Liver (tissue), 9 donors: ENCODE data around the gene DUSP7. TPM values are rescaled to one million over a fixed set of nuclear protein-coding genes. Genes with fewer than 3 reads are reported as not detected.

ENCODE experiments used
- DNase-seq: peaks from one replicate; pipeline ENCODE4 v3.0.0-alpha.2; 2017; ENCODE audit warnings: low spot score
- H3K27ac ChIP-seq, 2 donors: one replicate each; pipeline ENCODE4 v1.7.0; 2013; ENCODE audit warnings: inconsistent platforms in 2 of 2, low read length in 2 of 2, control low read depth in 1 of 2, low read depth in 1 of 2, mild to moderate bottlenecking in 1 of 2
- H3K27me3 ChIP-seq, 4 donors: one replicate each; pipeline versions ENCODE4 v1.6.1 to v1.7.0; 2013; ENCODE audit warnings: low read length in 3 of 4, inconsistent platforms in 1 of 4, mild to moderate bottlenecking in 1 of 4, moderate library complexity in 1 of 4; ENCODE audit not compliant: control insufficient read depth in 4 of 4, insufficient read depth in 4 of 4
- H3K36me3 ChIP-seq, 4 donors: one replicate each; pipeline versions ENCODE4 v1.6.1 to v1.7.0; 2013; ENCODE audit warnings: low read length in 3 of 4, mild to moderate bottlenecking in 3 of 4, low read depth in 1 of 4, moderate library complexity in 1 of 4; ENCODE audit not compliant: control insufficient read depth in 4 of 4, insufficient read depth in 3 of 4
- H3K4me1 ChIP-seq, 4 donors: one replicate each; pipeline versions ENCODE4 v1.6.1 to v1.7.0; 2013; ENCODE audit warnings: low read length in 3 of 4, mild to moderate bottlenecking in 3 of 4, moderate library complexity in 1 of 4; ENCODE audit not compliant: control insufficient read depth in 4 of 4, insufficient read depth in 4 of 4
- H3K4me3 ChIP-seq, 3 donors: one replicate each; pipeline versions ENCODE4 v1.6.1 to v1.7.0; 2013; ENCODE audit warnings: low read length in 3 of 3, control low read depth in 1 of 3, low read depth in 1 of 3, mild to moderate bottlenecking in 1 of 3
- H3K9ac ChIP-seq, 2 donors: one replicate each; pipeline ENCODE4 v1.7.0; 2013; ENCODE audit warnings: low read length in 2 of 2, mild to moderate bottlenecking in 2 of 2, moderate library complexity in 2 of 2, control low read depth in 1 of 2, low read depth in 1 of 2
- H3K9me3 ChIP-seq, 4 donors: one replicate each; pipeline versions ENCODE4 v1.6.1 to v1.7.0; 2013; ENCODE audit warnings: low read length in 3 of 4; ENCODE audit not compliant: control insufficient read depth in 4 of 4
- EGR1 ChIP-seq, 2 donors: IDR thresholded peaks; 2 replicates each; pipeline ENCODE4 v1.6.1; 2016 to 2018; ENCODE audit warnings: antibody characterized with exemption in 2 of 2, low read depth in 2 of 2
- FOXA1 ChIP-seq: IDR thresholded peaks from 2 replicates; pipeline ENCODE4 v1.6.1; 2016; ENCODE audit warnings: antibody characterized with exemption
- FOXA2 ChIP-seq: IDR thresholded peaks from 2 replicates; pipeline ENCODE4 v1.6.1; 2016; ENCODE audit warnings: antibody characterized with exemption
- GABPA ChIP-seq, 2 donors: IDR thresholded peaks in 1 of 2; conservative IDR thresholded peaks in 1 of 2; 2 replicates each; pipeline ENCODE4 v1.6.1; 2016; ENCODE audit warnings: antibody characterized with exemption in 2 of 2, mild to moderate bottlenecking in 1 of 2, moderate library complexity in 1 of 2
- HNF4A ChIP-seq, 2 donors: conservative IDR thresholded peaks; 2 replicates each; pipeline ENCODE4 v1.6.1; 2016; ENCODE audit warnings: antibody characterized with exemption in 2 of 2, mild to moderate bottlenecking in 2 of 2
- HNF4G ChIP-seq: IDR thresholded peaks from 2 replicates; pipeline ENCODE4 v1.6.1; 2016; ENCODE audit warnings: antibody characterized with exemption
- JUND ChIP-seq, 2 donors: IDR thresholded peaks; 2 replicates each; pipeline ENCODE4 v1.6.1; 2016; ENCODE audit warnings: antibody characterized with exemption in 2 of 2
- NR2F2 ChIP-seq: IDR thresholded peaks from 2 replicates; pipeline ENCODE4 v1.6.1; 2016; ENCODE audit warnings: antibody characterized with exemption
- RAD21 ChIP-seq, 2 donors: IDR thresholded peaks; 2 replicates each; pipeline ENCODE4 v1.6.1; 2016; ENCODE audit warnings: antibody characterized with exemption in 2 of 2, mild to moderate bottlenecking in 2 of 2
- RXRA ChIP-seq, 2 donors: IDR thresholded peaks; 2 replicates each; pipeline ENCODE4 v1.6.1; 2017 to 2018; ENCODE audit warnings: antibody characterized with exemption in 2 of 2, mild to moderate bottlenecking in 1 of 2
- SP1 ChIP-seq: IDR thresholded peaks from 2 replicates; pipeline ENCODE4 v1.6.1; 2018; ENCODE audit warnings: antibody characterized with exemption, mild to moderate bottlenecking
- YY1 ChIP-seq: IDR thresholded peaks from 2 replicates; pipeline ENCODE4 v1.6.1; 2016; ENCODE audit warnings: antibody characterized with exemption, mild to moderate bottlenecking
- WGBS: extraction: QIAGEN DNeasy Blood & Tissue Kit; methylation state at CpG from one replicate; pipeline ENCODE4 v1.1.7; 2013; 5-methylcytosine and 5-hydroxymethylcytosine counted together
- polyA plus RNA-seq, 2 donors: library from polyadenylated mRNA; stranded (reverse) in 1 of 2; unstranded in 1 of 2; fragments of 200-250 nt in 1 of 2; fragments of >200 nt in 1 of 2; fragmentation: Nextera tagmentation in 1 of 2; extraction: Ambion mirVana in 1 of 2; gene quantifications; one replicate each; pipeline versions ENCODE4 v1.2.1 to v1.2.3, GENCODE V29; 2013 to 2015
- total RNA-seq, 2 donors: library from RNA; depleted of rRNA; stranded (reverse); fragments of >200 nt; gene quantifications; one replicate each; pipeline ENCODE4 v1.2.3, GENCODE V29; 2014
- TF ChIP-seq, protein P1 (sequence below): IDR thresholded peaks from 2 replicates; pipeline ENCODE4 v1.6.1; 2016; ENCODE audit warnings: antibody characterized with exemption
- TF ChIP-seq, protein P2 (sequence below): IDR thresholded peaks from 2 replicates; pipeline ENCODE4 v1.6.1; 2016; ENCODE audit warnings: antibody characterized with exemption
- donor health status: healthy.
- donor health status: healthy.
- donor health status: healthy.
- donor health status: healthy.
- donor health status: healthy.

DUSP7 gene
- total and polyA plus RNA-seq, 4 donors, result 1.5 to 5.0 (median 3.7) TPM

DNA sequence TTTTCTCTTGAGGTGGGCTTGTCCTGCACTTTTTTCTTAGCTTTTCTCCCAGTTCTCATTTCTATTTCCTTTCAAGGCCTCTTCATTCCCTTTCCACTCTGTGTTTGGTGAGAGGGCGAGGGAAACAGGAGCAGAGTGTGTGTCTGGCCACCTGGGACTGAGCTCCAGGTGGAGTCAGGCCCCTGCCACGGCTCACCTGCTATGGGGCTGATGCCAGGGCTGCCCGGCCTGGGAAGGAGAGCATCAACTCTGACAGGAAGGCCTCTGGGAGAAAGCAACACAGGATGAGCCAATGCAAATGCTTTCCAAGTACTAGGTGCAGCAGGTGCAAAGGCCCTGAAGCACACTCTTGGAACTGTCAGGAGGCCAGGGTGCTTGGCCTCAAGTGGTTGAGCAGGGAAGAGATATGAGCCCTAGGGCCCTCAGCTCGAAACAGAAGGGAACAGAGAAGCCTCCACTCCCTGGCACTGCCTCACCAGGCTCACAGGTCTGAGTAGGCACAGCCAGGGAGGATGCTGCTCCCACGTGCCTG lies 27.3 kb upstream of the DUSP7 start:
- no peak for TF ChIP-seq RXRA (IDR thresholded peaks at IDR 0.05)
- TF ChIP-seq NR2F2, result no peak
- no peak for TF ChIP-seq YY1
- TF ChIP-seq JUND (IDR thresholded peaks at IDR 0.05), result no peak
- TF ChIP-seq HNF4A (conservative IDR thresholded peaks at IDR 0.05), result no peak
- TF ChIP-seq, protein P1, sequence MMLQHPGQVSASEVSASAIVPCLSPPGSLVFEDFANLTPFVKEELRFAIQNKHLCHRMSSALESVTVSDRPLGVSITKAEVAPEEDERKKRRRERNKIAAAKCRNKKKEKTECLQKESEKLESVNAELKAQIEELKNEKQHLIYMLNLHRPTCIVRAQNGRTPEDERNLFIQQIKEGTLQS, result no peak
- TF ChIP-seq GABPA (IDR thresholded peaks at IDR 0.05 in 1 of 2, conservative IDR thresholded peaks at IDR 0.05 in 1 of 2), result no peak
- no peak for TF ChIP-seq RAD21 (IDR thresholded peaks at IDR 0.05)
- no peak for TF ChIP-seq FOXA1
- no peak for TF ChIP-seq EGR1 (IDR thresholded peaks at IDR 0.05; ENCODE audit: low read depth in 2 of 2)
- TF ChIP-seq, protein P2, sequence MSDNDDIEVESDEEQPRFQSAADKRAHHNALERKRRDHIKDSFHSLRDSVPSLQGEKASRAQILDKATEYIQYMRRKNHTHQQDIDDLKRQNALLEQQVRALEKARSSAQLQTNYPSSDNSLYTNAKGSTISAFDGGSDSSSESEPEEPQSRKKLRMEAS, result no peak
- TF ChIP-seq HNF4G, result no peak
- TF ChIP-seq SP1, result no peak
- TF ChIP-seq FOXA2, result no peak

DNA sequence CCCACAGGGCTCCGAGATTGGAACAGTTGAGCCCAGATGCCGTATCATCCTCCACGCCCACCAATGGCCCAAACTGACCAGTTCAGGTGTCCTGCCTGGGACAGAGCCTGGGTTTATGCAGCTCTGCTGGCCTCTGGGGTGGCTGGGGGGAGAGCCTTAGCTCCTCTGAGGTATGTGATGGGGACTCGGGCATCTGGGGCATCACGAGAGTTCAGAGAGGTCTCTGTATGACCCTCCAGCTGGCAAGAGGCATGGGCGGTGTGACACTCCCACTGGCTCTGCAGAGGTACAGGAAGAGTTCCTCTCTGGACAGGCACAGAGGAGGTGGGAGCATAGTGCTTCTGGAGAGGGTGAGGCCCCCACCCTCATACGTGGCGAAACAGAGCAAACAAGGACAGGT lies 26.6 kb upstream of the DUSP7 start:
- Histone ChIP-seq H3K27ac (no peak overlapping the region), H3K9me3 (no peaks in the 10 kb centered on the region), H3K36me3 (no peaks in the 10 kb centered on the region), H3K9ac (no peak overlapping the region), H3K4me1 (peaks cover under 1 to 4% (median 3%) of the 10 kb centered on the region in 4 donors), H3K27me3 (no peaks in the 10 kb centered on the region), H3K4me3 (no peak overlapping the region)
- no peak for TF ChIP-seq JUND (IDR thresholded peaks at IDR 0.05)
- TF ChIP-seq NR2F2, result no peak
- DNase-seq, result no peak
- WGBS, result 94% methylated on average over 8 of the region's 8 CpGs

More for the DNA sequence above, 27.3 kb upstream of the DUSP7 start:
- H3K9me3 ChIP-seq, result no peaks in the 10 kb centered on the region
- no peak overlapping the region for H3K27ac ChIP-seq
- no peak for DNase-seq
- H3K4me3 ChIP-seq, result no peak overlapping the region
- H3K36me3 ChIP-seq, result no peaks in the 10 kb centered on the region
- H3K9ac ChIP-seq, result no peak overlapping the region
- peaks cover 2 to 10% (median 6%) of the 10 kb centered on the region in 4 donors for H3K4me1 ChIP-seq
- 95% methylated on average over 5 of the region's 5 CpGs for WGBS
- H3K27me3 ChIP-seq, result no peaks in the 10 kb centered on the region

GRCh38 chr3:52080830-52081719 lies 24.7 kb upstream of the DUSP7 start:
- TF ChIP-seq RAD21 (IDR thresholded peaks at IDR 0.05) (no peak), SP1 (peak; percentile 30), HNF4A (conservative IDR thresholded peaks at IDR 0.05) (peak; percentile 10 to 40), RXRA (IDR thresholded peaks at IDR 0.05) (peak; percentile 17 to 57)
- TF ChIP-seq, protein P1, result no peak
- no peak overlapping the region for H3K27ac ChIP-seq
- no peaks in the 10 kb centered on the region for H3K27me3 ChIP-seq
- no peaks in the 10 kb centered on the region for H3K36me3 ChIP-seq
- H3K4me3 ChIP-seq, result no peak overlapping the region
- H3K9me3 ChIP-seq, result no peaks in the 10 kb centered on the region
- WGBS, result 77% methylated on average over 21 of the region's 21 CpGs
- peak; percentile 46 for DNase-seq
- H3K4me1 ChIP-seq, result no peaks in the 10 kb centered on the region
- H3K9ac ChIP-seq, result no peak overlapping the region
